Astrocyte (in vitro differentiated cells and primary cell): ENCODE data around the gene SLC27A3.

Experiments used
- EZH2 ChIP-seq: IDR thresholded peaks from 2 replicates; pipeline ENCODE4 v1.6.1; 2012; ENCODE audit warnings: mild to moderate bottlenecking, low read length, inconsistent platforms; ENCODE audit not compliant: insufficient read depth
- TF ChIP-seq, protein P1 (sequence below): IDR thresholded peaks from 2 replicates; pipeline ENCODE4 v1.5.1; 2011; ENCODE audit warnings: low read depth, mild to moderate bottlenecking, inconsistent platforms, low read length, moderate library complexity; ENCODE audit not compliant: insufficient read depth

DNA sequence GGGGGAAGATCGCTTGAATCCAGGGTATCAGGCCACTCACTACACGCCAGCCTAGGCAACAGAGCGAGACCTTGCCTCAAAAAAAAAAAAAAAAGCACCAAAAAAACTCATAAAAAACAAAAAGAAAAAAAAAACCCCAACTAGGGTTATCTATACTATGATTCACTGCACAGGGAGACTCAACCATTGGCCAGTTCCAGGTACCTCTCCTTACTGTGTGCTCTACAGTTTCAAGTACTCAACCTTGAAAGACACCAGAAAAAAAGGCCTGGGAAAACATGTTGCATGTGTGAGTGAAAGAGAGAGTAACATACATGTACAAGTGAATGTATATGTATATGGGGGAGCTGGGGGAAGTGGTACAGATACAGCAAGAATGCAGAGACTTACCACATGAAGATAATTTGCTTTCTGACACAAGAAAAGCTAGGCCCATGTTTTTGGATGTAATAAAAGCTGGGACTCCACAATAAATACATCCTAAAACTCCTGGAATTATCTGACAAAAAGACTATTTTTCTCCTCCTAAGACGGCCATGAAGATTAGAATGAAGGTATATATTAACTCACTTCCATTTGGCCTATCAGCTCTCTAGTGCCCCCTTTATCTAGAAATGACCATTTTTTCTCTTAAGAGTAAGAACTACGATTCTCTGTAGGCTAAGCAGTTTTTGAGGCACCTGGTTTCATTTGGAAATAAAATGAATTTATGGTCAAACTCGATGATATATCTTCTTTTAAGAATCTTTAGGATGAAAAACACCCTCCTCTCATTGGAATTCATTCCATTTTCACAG is 52.2 kb downstream of the SLC27A3 start:
- TF ChIP-seq, protein P1, sequence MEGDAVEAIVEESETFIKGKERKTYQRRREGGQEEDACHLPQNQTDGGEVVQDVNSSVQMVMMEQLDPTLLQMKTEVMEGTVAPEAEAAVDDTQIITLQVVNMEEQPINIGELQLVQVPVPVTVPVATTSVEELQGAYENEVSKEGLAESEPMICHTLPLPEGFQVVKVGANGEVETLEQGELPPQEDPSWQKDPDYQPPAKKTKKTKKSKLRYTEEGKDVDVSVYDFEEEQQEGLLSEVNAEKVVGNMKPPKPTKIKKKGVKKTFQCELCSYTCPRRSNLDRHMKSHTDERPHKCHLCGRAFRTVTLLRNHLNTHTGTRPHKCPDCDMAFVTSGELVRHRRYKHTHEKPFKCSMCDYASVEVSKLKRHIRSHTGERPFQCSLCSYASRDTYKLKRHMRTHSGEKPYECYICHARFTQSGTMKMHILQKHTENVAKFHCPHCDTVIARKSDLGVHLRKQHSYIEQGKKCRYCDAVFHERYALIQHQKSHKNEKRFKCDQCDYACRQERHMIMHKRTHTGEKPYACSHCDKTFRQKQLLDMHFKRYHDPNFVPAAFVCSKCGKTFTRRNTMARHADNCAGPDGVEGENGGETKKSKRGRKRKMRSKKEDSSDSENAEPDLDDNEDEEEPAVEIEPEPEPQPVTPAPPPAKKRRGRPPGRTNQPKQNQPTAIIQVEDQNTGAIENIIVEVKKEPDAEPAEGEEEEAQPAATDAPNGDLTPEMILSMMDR, result no peak
- TF ChIP-seq EZH2, result no peak
